Mesothelial cell of epicardium (in vitro differentiated cells): ENCODE data around the gene CFAP43. TPM values are rescaled to one million over a fixed set of nuclear protein-coding genes. Genes with fewer than 3 reads are reported as not detected.

Experiments
- DNase-seq, 2 experiments: peaks; one replicate each; pipeline ENCODE4 v3.0.0; 2021; ENCODE audit warnings: low spot score in 2 of 2; ENCODE audit not compliant: unreplicated experiment in 2 of 2
- H3K27ac Mint-ChIP-seq: 2 replicates; pipeline ENCODE4 v1.8.0; 2021; ENCODE audit warnings: mixed read lengths
- H3K27me3 Mint-ChIP-seq: 2 replicates; pipeline ENCODE4 v1.8.0; 2021; ENCODE audit warnings: low read depth, mixed read lengths
- H3K36me3 Mint-ChIP-seq: 2 replicates; pipeline ENCODE4 v1.8.0; 2021; ENCODE audit warnings: mixed read lengths
- H3K4me1 Mint-ChIP-seq: 2 replicates; pipeline ENCODE4 v1.8.0; 2021; ENCODE audit warnings: mixed read lengths
- H3K4me3 Mint-ChIP-seq: 2 replicates; pipeline ENCODE4 v1.8.0; 2021; ENCODE audit warnings: mild to moderate bottlenecking, moderate library complexity, mixed read lengths
- H3K9me3 Mint-ChIP-seq: 2 replicates; pipeline ENCODE4 v1.8.0; 2021; ENCODE audit warnings: mixed read lengths
- total RNA-seq: library from RNA; stranded (reverse); gene quantifications from 3 replicates; pipeline ENCODE4 v1.2.1, GENCODE V29; 2021
- TF ChIP-seq, protein P1 (sequence below): fragments of 200-600 bp; sonication (generic); IDR thresholded peaks from one replicate; pipeline ENCODE4 v1.5.0; 2021; ENCODE audit warnings: antibody characterized with exemption; ENCODE audit not compliant: unreplicated experiment

The CFAP43 gene
- total RNA-seq, 1 donor from 2014 or later, result 2.1 TPM

- peaks cover 8% of the 10 kb centered on the region for H3K27me3 Mint-ChIP-seq
- TF ChIP-seq, protein P1, sequence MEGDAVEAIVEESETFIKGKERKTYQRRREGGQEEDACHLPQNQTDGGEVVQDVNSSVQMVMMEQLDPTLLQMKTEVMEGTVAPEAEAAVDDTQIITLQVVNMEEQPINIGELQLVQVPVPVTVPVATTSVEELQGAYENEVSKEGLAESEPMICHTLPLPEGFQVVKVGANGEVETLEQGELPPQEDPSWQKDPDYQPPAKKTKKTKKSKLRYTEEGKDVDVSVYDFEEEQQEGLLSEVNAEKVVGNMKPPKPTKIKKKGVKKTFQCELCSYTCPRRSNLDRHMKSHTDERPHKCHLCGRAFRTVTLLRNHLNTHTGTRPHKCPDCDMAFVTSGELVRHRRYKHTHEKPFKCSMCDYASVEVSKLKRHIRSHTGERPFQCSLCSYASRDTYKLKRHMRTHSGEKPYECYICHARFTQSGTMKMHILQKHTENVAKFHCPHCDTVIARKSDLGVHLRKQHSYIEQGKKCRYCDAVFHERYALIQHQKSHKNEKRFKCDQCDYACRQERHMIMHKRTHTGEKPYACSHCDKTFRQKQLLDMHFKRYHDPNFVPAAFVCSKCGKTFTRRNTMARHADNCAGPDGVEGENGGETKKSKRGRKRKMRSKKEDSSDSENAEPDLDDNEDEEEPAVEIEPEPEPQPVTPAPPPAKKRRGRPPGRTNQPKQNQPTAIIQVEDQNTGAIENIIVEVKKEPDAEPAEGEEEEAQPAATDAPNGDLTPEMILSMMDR, result no peak
- no peak for DNase-seq
- H3K36me3 Mint-ChIP-seq, result peaks cover 4% of the 10 kb centered on the region
- H3K4me3 Mint-ChIP-seq, result no peak overlapping the region
- H3K9me3 Mint-ChIP-seq, result no peaks in the 10 kb centered on the region
- H3K27ac Mint-ChIP-seq, result no peak overlapping the region
- H3K4me1 Mint-ChIP-seq, result peaks cover 5% of the 10 kb centered on the region
Measured at GRCh38 chr10:104128214-104128613, 104.0 kb downstream of the CFAP43 start.

- Mint-ChIP-seq H3K9me3 (no peaks in the 10 kb centered on the region), H3K36me3 (peaks cover 4% of the 10 kb centered on the region), H3K27ac (no peak overlapping the region), H3K4me1 (peaks cover 9% of the 10 kb centered on the region), H3K27me3 (no peaks in the 10 kb centered on the region), H3K4me3 (no peak overlapping the region)
- no peak for DNase-seq
- TF ChIP-seq, protein P1, result no peak
Measured at GRCh38 chr10:104127411-104127810, 104.8 kb downstream of the CFAP43 start.

DNA sequence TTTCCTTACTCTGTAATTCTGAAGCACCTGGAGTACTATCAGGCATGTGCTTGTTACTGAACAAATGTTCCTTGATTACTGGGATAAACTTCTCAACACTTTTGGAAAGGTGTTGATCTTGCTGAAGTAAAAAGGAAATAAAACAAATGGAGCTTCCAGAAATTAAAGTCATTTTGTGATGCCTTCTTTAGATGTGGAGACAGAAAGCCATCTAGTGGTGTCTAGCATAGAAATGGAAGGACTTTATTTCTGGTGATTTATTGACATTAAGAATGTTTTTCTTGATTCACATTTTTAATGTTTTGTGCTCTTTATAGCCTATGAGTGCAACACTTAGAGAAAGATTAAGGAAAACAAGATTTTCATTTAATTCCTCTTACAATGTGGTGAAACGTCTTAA is 108.8 kb downstream of the CFAP43 start:
- no peak for DNase-seq
- Mint-ChIP-seq H3K27ac (no peak overlapping the region), H3K4me3 (peak overlapping the region; percentile 90), H3K27me3 (no peaks in the 10 kb centered on the region), H3K36me3 (peaks cover 4% of the 10 kb centered on the region), H3K9me3 (no peaks in the 10 kb centered on the region), H3K4me1 (peaks cover 25% of the 10 kb centered on the region)
- TF ChIP-seq, protein P1, result no peak

DNA sequence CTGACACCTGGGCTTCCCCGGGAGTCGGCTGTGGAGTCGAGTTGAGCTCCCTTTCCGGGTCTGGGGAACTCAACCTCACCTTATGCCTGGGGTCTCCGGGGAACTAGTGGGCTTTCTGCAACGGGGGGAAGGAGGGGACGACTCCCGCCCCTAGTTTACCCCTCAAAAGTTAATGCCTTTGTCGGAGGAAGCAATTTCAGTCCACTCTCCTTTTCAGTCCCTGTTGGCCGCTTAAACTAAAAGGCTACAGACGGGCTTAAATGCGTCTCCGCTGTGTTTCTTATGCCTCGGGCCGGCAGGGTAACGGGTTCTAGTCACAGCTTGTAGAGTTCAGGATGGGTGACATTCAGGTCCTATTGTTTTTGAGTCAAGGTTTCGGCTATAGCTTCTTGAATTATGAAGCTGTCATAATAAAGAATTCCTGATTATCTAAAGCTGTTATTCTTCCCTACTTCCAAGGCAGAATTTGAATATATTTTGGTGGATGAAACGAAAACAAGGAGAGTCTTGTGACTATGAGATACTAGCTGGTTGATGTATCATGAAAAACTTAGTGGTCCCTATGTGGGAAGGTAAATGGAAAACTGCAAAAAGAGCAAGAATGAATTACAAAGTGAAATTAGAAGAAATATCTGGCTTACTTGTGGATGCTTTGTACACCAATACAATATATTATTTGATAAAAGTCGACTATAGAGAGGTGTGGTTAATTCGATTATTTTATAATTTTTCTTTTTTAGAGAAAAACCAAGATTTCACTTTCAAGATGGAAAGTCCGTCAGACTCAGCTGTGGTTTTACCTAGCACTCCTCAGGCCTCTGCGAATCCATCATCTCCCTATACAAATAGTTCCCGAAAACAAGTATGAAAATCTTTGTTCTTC is 109.7 kb downstream of the CFAP43 start:
- Mint-ChIP-seq H3K9me3 (no peaks in the 10 kb centered on the region), H3K4me3 (peak overlapping the region; percentile 90), H3K27ac (peak overlapping the region; percentile 95), H3K4me1 (peaks cover 31% of the 10 kb centered on the region), H3K36me3 (peaks cover 4% of the 10 kb centered on the region), H3K27me3 (no peaks in the 10 kb centered on the region)
- DNase-seq, result no peak
- TF ChIP-seq, protein P1, result no peak

GRCh38 chr10:104121485-104122224 is 110.5 kb downstream of the CFAP43 start, which contains the start of gene SFR1:
TSS of gene SFR1 (plus strand) at chr10:104122171. CDS start at chr10:104122184, 13 bp downstream.
- H3K27me3 Mint-ChIP-seq, result no peaks in the 10 kb centered on the region
- H3K27ac Mint-ChIP-seq, result peak within 1 kb of the TSS; percentile 100
- H3K4me1 Mint-ChIP-seq, result peaks cover 35% of the 10 kb centered on the region
- peak; percentile 97 to 98 for DNase-seq
- H3K9me3 Mint-ChIP-seq, result no peaks in the 10 kb centered on the region
- peak within 1 kb of the TSS; percentile 90 for H3K4me3 Mint-ChIP-seq
- peaks cover 4% of the 10 kb centered on the region for H3K36me3 Mint-ChIP-seq
- TF ChIP-seq, protein P1, result peak; percentile 70
